ENCODE results near the gene ABCB11.
"Not testable (repeated sequence)": the region's sequence is repeated elsewhere in the genome, so short reads cannot be mapped to it uniquely, and the experiment has no call there.

The ABCB11 gene

DNA sequence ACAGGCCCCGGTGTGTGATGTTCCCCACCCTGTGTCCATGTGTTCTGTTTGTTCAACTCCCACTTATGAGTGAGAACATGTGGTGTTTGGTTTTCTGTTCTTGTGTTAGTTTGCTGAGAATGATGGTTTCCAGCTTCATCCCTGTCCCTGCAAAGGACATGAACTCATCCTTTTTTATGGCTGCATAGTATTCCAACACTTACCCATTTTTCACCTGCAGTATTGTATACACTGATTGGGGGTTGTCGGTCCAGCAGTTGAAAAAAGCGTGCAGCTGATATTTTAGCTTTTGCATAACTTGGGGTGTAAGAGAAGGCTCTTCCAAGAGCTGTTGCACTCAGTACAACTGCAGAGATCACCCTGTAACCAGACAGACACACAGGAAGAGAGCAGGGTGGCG lies 99.0 kb downstream of the ABCB11 start:
- not testable (repeated sequence) for DNase-seq (ENCODE audit: low spot score)

- DNase-seq (ENCODE audit: low spot score): no peak
These were observed 100.9 kb downstream of the ABCB11 start for GRCh38 chr2:168930242-168930641.

GRCh38 chr2:168929031-168929430 lies 102.1 kb downstream of the ABCB11 start:
- no peak for DNase-seq (ENCODE audit: low spot score)

- DNase-seq (ENCODE audit: low spot score): no peak
These were observed 102.9 kb downstream of the ABCB11 start for GRCh38 chr2:168928113-168928831.

- DNase-seq (ENCODE audit: low spot score): no peak
These were observed 104.3 kb downstream of the ABCB11 start for GRCh38 chr2:168926621-168927386.

GRCh38 chr2:168920504-168921157 lies 110.5 kb downstream of the ABCB11 start:
- DNase-seq (ENCODE audit: low spot score): peak; percentile 21

- DNase-seq (ENCODE audit: low spot score): no peak
These were observed 114.8 kb downstream of the ABCB11 start for GRCh38 chr2:168916331-168916675.

DNA sequence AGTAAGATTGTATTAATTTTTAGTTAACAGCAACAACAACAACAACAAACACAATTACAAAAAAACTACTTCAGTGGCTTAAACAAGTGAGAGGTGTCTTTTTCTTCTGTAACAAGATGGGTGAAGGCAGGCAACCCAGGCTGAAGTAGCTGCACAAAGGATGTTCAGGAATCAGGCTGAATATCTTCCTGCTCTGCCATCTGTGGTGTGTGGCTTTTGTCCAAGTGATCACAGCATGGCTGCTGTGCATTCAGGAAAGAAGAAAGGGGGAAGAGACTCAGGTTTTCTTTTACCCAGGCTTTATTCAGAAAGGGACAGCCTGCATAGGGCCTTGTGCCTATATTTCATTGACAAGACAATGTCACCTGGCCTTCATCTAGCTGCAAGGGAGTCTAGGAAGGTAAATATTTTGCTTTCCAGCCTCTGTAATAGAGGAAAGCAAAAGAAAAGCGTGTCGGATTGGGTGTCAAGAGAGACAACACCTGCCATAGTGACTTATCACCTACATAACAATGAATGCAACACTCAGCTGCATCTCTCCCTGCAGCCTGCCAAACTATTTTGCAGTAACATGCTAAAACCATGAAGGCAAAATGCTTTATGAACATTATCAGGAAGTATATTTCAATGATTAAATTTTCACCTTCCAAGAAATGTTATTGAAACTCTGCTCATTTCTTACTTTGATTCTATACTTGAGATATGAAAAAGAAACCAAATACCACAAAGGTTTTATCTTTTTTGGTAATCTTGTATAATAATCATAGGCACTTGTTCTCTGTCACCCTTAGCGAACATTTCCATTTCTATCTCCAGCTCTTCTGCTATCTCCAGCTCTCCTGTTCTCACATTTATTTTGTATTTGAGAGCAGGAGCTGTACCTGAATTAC lies 115.4 kb downstream of the ABCB11 start:
- no peak for DNase-seq (ENCODE audit: low spot score)

DNA sequence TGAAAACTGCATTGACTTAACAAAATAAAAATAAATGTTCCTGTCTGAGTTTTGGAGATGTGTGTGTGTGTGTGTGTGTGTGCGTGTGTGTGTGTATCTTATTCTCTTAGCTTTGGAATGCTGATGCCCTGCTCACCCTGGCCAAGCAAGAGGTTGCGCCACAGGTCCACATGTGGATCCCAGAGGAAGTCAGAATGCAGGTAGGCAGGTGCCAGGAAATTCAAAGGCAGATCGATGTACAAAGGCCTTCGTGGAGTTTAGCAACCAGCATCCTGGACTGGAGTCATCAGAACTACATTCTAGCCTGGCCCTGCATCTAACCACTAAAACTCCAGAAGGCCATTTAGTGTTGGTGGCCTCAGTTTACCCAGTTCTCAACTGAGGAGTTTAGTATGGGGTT lies 117.6 kb downstream of the ABCB11 start:
- DNase-seq (ENCODE audit: low spot score): no peak

DNA sequence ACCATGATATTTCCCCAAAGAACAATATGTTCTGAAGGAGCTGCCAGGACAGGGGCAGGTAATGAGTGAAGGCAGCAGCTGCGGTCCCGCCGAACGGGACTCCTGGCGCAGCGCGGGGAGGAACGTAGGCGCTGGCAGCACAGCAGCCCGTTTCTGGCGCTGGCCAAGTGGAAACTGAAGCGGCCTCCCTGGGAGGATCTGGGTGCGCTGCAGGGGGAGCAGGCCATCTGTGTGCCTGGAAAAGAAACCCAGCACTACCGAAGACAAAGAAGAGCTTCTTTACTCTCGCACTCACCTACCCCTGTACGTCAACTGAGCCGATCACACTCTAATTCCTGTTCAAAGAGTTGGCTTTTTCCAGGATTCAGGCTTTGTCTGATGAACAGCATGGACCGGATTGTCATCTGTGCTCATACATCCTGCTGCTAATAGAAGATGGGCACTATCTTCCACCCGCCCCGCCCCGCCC lies 118.2 kb downstream of the ABCB11 start:
- DNase-seq (ENCODE audit: low spot score): peak; percentile 23

DNA sequence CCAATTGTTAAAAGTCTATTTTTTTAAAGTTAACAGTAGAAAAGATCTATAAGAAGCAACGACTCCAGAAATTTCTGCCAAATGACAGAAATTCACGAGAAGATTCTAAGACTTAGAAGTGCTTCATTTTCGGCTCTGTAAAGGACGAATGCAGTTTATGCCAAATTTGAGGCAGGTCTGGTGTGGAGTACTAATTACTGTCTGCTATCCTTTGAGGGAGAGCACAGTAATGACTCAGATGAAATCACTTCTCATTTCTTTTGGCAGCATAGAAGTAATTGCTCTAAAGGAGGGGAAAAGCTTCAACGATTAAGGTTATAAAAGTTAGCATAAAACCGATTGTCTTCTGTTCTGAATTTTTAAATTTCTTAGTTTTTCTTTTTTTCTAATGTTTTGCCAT lies 118.7 kb downstream of the ABCB11 start:
- DNase-seq (ENCODE audit: low spot score): no peak

DNA sequence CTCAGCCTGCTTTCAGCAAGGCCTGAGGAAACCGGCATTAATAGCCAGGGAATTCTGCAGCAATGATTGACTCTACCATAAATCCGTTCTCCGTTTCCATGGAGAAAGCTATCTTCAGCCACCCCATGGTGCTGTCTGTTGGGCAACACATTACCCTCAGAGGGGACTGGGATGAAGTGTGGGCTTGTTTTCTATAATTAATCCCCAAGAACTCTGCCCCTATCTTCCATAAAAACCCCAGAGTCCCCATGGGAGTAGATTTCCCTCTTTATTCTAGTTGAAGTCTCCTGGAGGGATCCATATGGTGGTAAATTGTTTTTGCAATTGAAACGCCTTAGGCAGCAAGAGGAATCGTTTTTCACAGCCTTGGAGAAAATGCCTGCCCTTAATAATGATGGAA lies 120.8 kb downstream of the ABCB11 start:
- DNase-seq (ENCODE audit: low spot score): no peak

DNA sequence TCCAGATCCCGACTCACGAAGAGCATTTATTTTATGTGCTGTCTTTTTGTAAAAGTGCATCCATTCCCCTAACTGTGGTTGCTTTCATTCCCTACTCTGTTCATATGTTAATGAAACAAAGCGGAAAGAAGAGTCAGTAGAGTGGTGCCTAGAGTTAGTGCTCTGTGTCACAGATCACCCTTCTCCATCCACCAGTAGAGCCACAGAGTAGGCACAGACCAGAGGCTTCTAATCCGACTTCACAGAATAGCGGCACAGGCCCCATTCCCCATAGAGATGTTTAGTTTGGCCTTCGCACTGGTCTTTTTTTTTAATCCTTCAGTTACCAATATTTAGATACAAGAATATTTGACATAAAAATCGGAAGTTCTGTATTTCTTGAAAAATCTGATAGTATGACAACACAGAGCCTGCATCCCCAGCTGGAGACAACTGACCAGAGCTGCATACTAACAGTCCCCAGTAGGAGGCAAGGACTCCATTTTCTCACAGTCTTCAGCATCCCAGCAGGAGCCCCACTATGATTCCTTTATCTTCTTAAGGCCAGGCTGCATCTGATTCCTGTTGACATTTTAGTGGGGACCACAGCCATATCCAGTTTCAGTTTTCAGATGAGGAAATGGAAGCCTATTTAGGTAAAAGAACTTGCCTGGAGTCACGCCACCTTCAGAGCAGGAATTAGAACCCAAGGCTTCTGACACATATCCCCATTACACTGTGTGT lies 123.0 kb downstream of the ABCB11 start:
- no peak for DNase-seq (ENCODE audit: low spot score)

DNA sequence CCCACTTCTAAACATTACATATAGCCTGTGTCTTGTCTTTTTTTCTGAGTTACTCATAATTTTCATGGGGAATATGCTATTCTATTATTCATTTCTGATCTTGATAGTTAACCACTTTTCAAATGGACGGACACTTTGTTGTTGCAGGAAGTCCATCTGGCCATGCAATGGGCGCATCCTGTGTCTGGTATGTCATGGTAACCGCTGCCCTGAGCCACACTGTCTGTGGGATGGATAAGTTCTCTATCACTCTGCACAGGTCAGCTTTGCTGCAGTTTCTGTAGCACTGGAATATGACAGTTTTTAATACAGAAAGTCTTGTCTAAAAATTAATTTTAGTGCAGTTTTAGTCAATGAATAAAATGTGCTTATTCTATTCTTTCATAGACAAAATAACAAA lies 126.8 kb downstream of the ABCB11 start:
- DNase-seq (ENCODE audit: low spot score): no peak

GRCh38 chr2:168903888-168904287 lies 127.2 kb downstream of the ABCB11 start:
- no peak for DNase-seq (ENCODE audit: low spot score)

GRCh38 chr2:168901003-168901402 lies 130.1 kb downstream of the ABCB11 start, which contains the start of gene G6PC2:
Gene G6PC2 (plus strand): TSS chr2:168901291. CDS start chr2:168901332, 41 bp downstream.
- DNase-seq (ENCODE audit: low spot score): no peak

DNA sequence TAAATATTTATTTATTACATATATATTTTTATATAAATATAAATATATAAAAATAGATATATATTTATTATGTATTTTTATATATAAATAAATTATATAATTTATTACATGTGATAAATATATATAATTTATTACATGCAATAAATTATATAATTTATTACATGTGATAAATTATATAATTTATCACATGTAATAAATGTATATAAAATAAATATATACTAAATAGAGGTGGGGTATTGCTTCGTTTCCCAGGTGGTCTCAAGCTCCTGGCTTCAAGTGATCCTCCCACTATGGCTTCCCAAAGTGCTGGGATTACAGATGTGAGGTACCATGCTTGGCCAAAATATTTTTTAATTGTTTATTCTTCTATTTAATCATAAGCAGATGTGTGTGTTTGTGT lies 133.7 kb downstream of the ABCB11 start:
- no peak for DNase-seq (ENCODE audit: low spot score)

GRCh38 chr2:168896783-168897182 lies 134.3 kb downstream of the ABCB11 start:
- no peak for DNase-seq (ENCODE audit: low spot score)

GRCh38 chr2:168895771-168896170 lies 135.4 kb downstream of the ABCB11 start:
- DNase-seq (ENCODE audit: low spot score): no peak

DNA sequence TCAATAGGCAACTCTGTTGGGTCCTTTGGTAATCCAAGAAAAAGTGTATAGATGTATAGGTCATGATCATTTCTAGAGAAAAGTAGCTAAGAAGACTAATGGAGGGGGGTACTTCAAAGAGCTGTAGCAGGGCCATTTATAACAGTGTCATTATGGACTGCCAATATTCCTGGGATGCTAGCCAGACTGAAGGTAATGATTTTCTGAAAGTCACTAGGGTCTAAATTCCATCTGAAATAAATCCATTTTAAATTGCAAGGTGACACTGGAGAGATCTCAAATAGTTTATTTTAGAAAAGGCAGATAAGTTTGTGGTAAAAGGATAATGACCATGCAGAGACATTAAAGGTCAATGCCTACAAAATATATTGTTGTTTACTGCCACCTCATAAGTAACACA lies 136.4 kb downstream of the ABCB11 start:
- no peak for DNase-seq (ENCODE audit: low spot score)

DNA sequence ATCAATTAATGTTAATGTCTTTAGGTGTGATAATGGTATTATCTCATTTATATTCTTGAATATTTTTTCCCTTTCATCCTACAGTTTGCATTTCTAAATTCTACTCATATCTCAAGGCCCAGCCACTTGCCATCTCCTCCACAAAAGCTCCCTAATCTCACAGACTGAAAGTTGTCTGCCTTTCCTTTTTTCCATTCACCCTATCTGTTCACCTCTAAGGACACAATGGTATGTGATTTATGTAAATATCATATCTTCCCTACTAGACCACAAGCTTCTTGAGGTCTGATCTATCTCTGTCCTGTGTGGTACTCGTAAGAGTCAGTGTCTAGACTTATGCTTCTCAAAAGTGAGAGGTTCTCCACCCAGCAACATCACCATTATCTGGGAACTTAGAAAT lies 137.0 kb downstream of the ABCB11 start:
- DNase-seq (ENCODE audit: low spot score): no peak
